ENCODE data around the gene ZBTB39.
"Not testable (repeated sequence)": the region's sequence is repeated elsewhere in the genome, so short reads cannot be mapped to it uniquely, and the experiment has no call there.

The ZBTB39 gene

GRCh38 chr12:57031789-57032188 is 25.4 kb upstream of the ZBTB39 start:
- no peak for DNase-seq (ENCODE audit: low spot score)

GRCh38 chr12:57031138-57031725 is 24.9 kb upstream of the ZBTB39 start:
- DNase-seq (ENCODE audit: low spot score) = no peak

DNA sequence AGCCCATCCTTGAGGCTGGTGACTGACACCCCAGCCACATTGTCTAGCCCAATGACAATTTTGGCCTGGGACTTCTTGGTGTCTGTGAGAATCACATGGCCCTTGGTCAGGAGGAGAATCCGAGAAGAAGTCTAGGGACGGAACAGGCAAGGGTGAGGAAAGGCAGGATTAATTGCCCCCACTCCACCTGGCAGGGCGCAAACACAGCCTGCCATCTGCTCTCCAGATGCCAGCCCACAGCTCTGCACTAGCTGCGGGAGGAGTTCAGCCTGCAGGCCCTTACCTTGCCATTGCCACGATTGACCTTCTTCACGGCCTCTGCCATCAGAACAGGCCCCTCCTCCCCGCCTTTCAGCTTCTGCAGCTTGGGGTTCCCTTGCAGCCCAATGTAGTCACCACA is 23.1 kb upstream of the ZBTB39 start:
- DNase-seq (ENCODE audit: low spot score) = no peak

- no peak for DNase-seq (ENCODE audit: low spot score)
Observed at GRCh38 chr12:57027805-57028153, 21.4 kb upstream of the ZBTB39 start.

GRCh38 chr12:57027011-57027804 is 20.9 kb upstream of the ZBTB39 start:
- no peak for DNase-seq (ENCODE audit: low spot score)

DNA sequence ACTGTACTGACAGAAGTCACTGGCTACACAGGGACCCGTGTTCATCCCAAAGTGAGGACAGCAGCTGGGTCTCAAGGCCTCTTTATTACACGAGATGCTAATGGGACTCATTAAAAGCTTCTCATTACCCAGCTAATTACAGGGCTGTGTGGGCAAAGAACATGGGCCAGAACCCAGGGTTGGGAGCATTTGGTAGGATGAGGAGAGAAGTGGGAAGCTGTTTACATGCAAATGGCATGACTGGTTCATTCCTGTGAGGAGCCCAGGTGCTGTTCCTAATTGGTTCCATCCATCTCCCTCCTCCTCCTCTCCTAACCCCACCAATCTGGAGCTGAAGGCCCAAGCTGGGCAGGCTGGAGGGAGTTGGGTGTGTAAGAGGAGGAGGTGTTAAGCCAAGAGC is 18.9 kb upstream of the ZBTB39 start:
- DNase-seq (ENCODE audit: low spot score) = no peak

GRCh38 chr12:57022324-57022723 is 16.0 kb upstream of the ZBTB39 start:
- not testable (repeated sequence) for DNase-seq (ENCODE audit: low spot score)

DNA sequence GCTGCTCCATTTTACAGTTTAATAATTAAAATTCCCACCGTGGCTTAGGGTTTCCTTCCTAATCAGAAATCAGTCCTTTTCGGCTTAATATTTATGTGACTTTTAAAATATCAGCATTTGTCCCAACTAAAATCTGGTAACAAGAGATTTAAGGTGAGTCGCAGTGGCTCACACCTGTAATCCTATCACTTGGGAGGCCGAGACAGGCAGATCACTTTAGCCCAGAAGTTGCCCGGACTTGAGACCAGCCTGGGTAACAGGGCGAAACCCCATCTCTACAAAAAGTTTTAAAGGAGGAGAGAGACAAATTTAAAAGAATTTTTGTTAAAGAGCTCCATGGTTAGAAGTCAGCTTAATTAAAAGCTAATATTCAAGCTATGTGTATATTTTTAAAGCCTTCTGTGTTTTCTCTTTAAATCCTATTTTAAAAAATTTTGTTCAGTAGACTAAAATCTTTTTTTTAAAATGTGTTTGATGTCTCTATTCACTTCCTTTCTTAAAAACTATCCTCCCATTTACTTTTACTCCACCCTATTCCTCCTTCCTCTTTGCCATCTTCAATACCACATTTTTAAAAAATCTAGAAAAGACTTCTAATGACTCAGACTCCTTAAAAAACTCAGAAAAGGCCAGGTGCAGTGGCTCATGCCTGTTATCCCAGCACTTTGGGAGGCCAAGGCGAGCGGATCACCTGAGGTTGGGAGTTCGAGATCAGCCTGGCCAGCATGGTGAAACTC is 13.8 kb upstream of the ZBTB39 start:
- DNase-seq (ENCODE audit: low spot score) = no peak

GRCh38 chr12:57018906-57019305 is 12.6 kb upstream of the ZBTB39 start:
- DNase-seq (ENCODE audit: low spot score) = no peak

- not testable (repeated sequence) for DNase-seq (ENCODE audit: low spot score)
Observed at GRCh38 chr12:57018353-57018752, 12.0 kb upstream of the ZBTB39 start.

GRCh38 chr12:57016348-57016747 is 10.0 kb upstream of the ZBTB39 start, which contains the start of gene TAC3:
TSS of gene TAC3 (minus strand) at chr12:57016529. CDS start at chr12:57015797, 732 bp downstream.
- no peak for DNase-seq (ENCODE audit: low spot score)

DNA sequence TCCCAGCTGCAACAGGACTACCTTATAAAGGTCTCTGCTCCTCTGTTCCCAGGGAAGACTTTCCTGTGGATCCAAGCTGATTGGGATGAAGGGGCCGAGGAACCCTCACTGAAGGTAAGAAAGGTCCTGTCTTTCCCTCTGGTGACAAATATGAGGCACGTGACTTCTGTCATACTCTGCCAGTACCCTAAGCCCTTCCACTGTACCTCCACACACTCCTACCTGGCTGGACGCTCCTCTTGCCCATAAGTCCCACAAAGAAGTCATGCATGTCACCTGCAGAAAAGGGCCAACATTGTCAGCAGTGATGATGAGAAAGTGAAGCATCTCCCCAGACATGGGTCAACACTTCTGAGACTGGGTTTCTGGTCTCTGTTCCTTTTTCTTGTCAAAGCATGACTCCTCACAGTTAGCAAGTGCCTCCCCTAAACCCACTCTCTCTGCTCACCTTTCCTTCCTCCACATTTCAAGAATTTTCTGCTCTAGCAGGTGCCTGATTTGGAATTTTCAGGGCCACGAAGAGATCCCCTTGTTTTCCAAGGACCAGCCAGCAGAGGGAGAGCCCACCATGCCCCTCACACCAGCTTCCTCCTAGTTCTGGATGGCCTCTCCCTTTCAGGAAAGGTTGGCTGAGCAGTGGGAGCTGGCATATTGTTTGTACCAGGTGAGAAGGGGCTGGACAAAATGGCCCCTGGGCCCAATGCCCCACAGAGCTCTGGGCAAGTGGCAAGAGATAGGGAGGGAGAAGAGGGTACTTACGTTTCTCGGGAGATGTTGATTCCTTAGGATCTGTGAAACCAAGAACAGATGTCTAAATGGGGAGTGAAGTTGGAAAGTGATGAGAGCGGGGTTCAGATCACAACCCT is 6.5 kb upstream of the ZBTB39 start:
- DNase-seq (ENCODE audit: low spot score) = no peak

DNA sequence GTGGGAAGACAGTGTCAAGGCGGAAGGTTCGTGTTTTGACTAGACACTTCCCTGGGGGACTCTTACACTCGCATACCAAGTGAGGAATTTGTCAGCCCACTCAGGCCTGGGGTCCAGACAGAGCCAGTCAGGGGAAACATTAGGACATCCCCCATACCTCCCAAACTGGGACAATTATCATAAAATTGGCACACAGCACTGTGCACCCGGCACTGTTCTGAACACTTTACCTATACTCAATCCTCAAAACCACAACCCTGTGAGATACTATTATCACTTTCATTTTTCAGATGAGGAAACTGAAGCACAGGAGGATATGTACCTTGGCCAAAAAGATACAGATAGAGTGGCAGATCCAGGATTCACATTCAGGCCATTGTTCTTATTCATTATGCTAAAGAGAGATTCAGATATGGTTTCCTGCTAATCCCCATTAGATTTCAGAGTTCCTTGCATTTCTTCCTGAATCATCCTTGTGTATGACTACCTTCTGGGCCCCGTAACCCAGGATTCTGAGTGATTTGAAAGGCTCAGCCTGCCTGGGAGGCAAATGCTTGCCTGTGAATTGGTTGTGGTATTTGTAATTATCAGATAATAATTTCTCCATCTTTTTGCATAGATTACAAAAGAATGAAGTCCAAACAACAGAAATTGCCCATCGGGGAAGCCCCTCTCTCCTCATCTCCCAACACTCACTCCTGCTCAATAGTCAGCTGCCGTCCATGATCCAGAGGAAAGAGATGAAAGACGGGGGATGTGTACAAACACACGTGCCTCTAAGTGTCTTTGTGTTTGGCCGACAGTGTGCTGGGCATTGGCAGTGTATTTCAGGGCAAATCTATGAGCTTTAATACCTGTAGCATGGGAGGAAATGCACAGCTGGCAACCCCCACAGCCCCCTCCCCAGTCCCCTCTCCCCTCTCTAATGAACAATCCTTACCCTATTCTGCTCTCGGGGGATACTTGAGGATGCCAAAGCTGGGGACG is 5.4 kb upstream of the ZBTB39 start:
- DNase-seq (ENCODE audit: low spot score) = no peak

DNA sequence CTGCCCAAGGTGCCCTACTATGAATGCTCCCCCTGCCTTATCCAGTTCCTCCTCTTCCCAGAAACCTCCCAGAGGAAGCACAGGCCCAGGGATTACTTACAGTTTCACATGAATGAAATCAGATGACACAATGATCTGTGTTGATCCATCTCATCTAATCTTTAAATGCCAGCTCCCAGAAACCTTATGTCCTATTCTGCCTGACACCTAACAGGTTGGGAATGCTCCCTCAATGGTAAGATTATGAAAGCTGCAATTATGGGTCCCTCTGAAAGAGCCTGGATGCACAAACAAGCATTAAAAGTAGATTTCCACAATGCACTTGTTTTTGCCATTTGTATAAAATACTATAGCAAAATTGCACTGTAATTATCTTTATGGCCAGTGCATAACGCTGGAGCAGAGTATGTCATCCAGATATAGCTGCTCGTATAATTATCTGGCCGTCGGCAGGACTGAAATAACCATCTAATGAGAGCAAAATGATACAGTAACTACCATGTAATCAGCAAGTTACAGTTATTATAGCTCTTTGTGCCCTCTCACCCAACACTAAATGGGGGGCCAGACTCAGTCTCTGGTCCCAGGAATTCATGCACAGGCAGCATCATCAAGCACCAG is 4.4 kb upstream of the ZBTB39 start:
- DNase-seq (ENCODE audit: low spot score) = no peak

- no peak for DNase-seq (ENCODE audit: low spot score)
Observed at GRCh38 chr12:57009949-57010626, 3.7 kb upstream of the ZBTB39 start.

DNA sequence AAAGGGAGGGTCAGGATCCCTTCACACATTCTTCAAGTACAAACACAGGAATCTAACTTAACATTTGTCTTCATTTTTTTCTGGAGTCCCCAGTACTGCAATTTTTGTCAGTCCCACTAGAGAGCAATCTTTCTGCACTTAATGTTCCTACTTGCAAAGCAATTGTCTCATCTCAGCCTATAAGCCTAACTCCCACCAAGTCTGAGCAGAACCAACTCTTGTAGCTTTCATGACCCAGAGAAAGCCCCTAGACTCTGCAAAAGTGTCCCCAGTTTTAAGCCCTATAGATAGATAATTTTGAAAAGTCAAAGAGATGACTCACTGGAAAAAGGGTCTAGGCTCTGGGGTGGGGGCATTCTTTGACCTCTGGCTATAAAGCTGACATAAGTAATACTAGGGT is 1.8 kb upstream of the ZBTB39 start:
- DNase-seq (ENCODE audit: low spot score) = peak; percentile 69

GRCh38 chr12:57006809-57007475 is 596 bp upstream of the ZBTB39 start:
- DNase-seq (ENCODE audit: low spot score) = no peak

- DNase-seq (ENCODE audit: low spot score) = no peak
Observed at GRCh38 chr12:57004651-57005050, 1.7 kb downstream of the ZBTB39 start.

GRCh38 chr12:57003395-57003794 is 3.0 kb downstream of the ZBTB39 start:
- no peak for DNase-seq (ENCODE audit: low spot score)

Measured in AG08395 (cell line).